H1 (cell line): ENCODE data around the gene SEMA3F. TPM values are rescaled to one million over a fixed set of nuclear protein-coding genes. Genes with fewer than 3 reads are reported as not detected.

Source experiments
- CTCF ChIA-PET: fragments of 300-600 bp; sonication (Branson Sonifier 250); formaldehyde crosslinking; loops from one replicate; lab custom pipeline; 2021; ENCODE audit not compliant: partially characterized antibody; lab: Charles Lee
- POLR2A ChIA-PET: fragments of 300-600 bp; sonication (Branson Sonifier 250); formaldehyde crosslinking; loops from one replicate; lab custom pipeline; 2021; ENCODE audit warnings: inconsistent platforms; ENCODE audit not compliant: partially characterized antibody; lab: Charles Lee
- DNase-seq, 2 experiments: peaks; one replicate each; pipeline versions ENCODE4 v3.0.0 to v3.0.0-alpha.2; 2010 to 2022; ENCODE audit warnings: low spot score in 2 of 2, low read depth in 1 of 2, mixed read lengths in 1 of 2
- FAIRE-seq: peaks from 2 replicates; lab custom pipeline; 2011; peaks lifted over from hg19 to GRCh38; lab: Jason Lieb, UNC
- H2AFZ ChIP-seq: 2 replicates; pipeline ENCODE4 v1.8.1; 2012; ENCODE audit warnings: low read length, inconsistent platforms
- H2AK5ac ChIP-seq: 2 replicates; pipeline ENCODE4 v1.6.1; 2013; ENCODE audit warnings: low read depth, low read length
- H2BK120ac ChIP-seq: replicated peaks from 2 replicates; pipeline ENCODE3; 2013; ENCODE audit warnings: low read depth, low read length, inconsistent platforms
- H2BK12ac ChIP-seq: 2 replicates; pipeline ENCODE4 v1.6.1; 2013; ENCODE audit warnings: low read depth, low read length
- H2BK15ac ChIP-seq: 2 replicates; pipeline ENCODE4 v1.6.1; 2013; ENCODE audit warnings: low read length
- H2BK20ac ChIP-seq: 2 replicates; pipeline ENCODE4 v1.6.1; 2013; ENCODE audit warnings: low read length
- H2BK5ac ChIP-seq: 2 replicates; pipeline ENCODE4 v1.6.1; 2013; ENCODE audit warnings: low read depth, low read length
- H3K14ac ChIP-seq: 2 replicates; pipeline ENCODE4 v1.6.1; 2013; ENCODE audit warnings: inconsistent platforms; ENCODE audit not compliant: insufficient read length
- H3K18ac ChIP-seq: 2 replicates; pipeline ENCODE4 v1.6.1; 2013; ENCODE audit warnings: low read length; ENCODE audit errors: extremely low read depth
- H3K23ac ChIP-seq: 2 replicates; pipeline ENCODE4 v1.6.1; 2013; ENCODE audit warnings: inconsistent platforms; ENCODE audit not compliant: insufficient read length
- H3K23me2 ChIP-seq: 2 replicates; pipeline ENCODE4 v1.6.1; 2013; ENCODE audit warnings: low read depth, low read length
- H3K27ac ChIP-seq: 2 replicates; pipeline ENCODE4 v1.6.1; 2011; ENCODE audit warnings: low read depth, low read length, inconsistent platforms
- H3K27me3 ChIP-seq, 4 experiments: replicated peaks in 1 of 4; 1 replicate in 1 of 4; 2 replicates in 3 of 4; pipeline versions ENCODE4 v1.6.1 to v1.8.1; 2011 to 2013; ENCODE audit warnings: low read length in 3 of 4, mild to moderate bottlenecking in 3 of 4, inconsistent platforms in 2 of 4, mixed read lengths in 2 of 4, moderate library complexity in 1 of 4; ENCODE audit not compliant: control insufficient read depth in 3 of 4, insufficient read depth in 3 of 4; ENCODE audit errors: extremely low read depth in 1 of 4
- H3K36me3 ChIP-seq, 4 experiments: 2 replicates each; pipeline versions ENCODE4 v1.6.1 to v1.8.1; 2011 to 2013; ENCODE audit warnings: mild to moderate bottlenecking in 4 of 4, low read length in 3 of 4, moderate library complexity in 2 of 4, control low read depth in 1 of 4, inconsistent platforms in 1 of 4; ENCODE audit not compliant: insufficient read depth in 4 of 4, control insufficient read depth in 2 of 4
- H3K4ac ChIP-seq: replicated peaks from 2 replicates; pipeline ENCODE3; 2013; ENCODE audit warnings: low read length, low read depth, mixed read lengths, inconsistent platforms; ENCODE audit not compliant: insufficient read length
- H3K4me1 ChIP-seq, 4 experiments: replicated peaks in 1 of 4; 1 replicate in 1 of 4; 2 replicates in 3 of 4; pipeline versions ENCODE4 v1.6.1 to v1.8.1; 2011 to 2013; ENCODE audit warnings: low read length in 3 of 4, inconsistent platforms in 2 of 4, mixed read lengths in 1 of 4; ENCODE audit not compliant: insufficient read depth in 4 of 4, control insufficient read depth in 3 of 4
- H3K4me2 ChIP-seq, 2 experiments: 2 replicates each; pipeline versions ENCODE4 v1.6.1 to v1.8.1; 2011 to 2013; ENCODE audit warnings: low read depth in 2 of 2, low read length in 2 of 2, control low read depth in 1 of 2, inconsistent platforms in 1 of 2, mild to moderate bottlenecking in 1 of 2; ENCODE audit not compliant: insufficient read depth in 1 of 2
- H3K4me3 ChIP-seq, 4 experiments: fragments of 200-600, 300-600 bp in 1 of 4; sonication (generic), shearing (Covaris generic), sonication (Bioruptor Twin) in 1 of 4; 2 replicates each; pipeline versions ENCODE4 v1.5.1 to v1.8.1; 2011 to 2016; ENCODE audit warnings: low read length in 4 of 4, low read depth in 3 of 4, control low read depth in 2 of 4, inconsistent platforms in 2 of 4, mild to moderate bottlenecking in 2 of 4, mixed read lengths in 1 of 4, moderate library complexity in 1 of 4; ENCODE audit not compliant: insufficient read depth in 2 of 4; ENCODE audit errors: extremely low read depth in 1 of 4
- H3K56ac ChIP-seq: replicated peaks from 2 replicates; pipeline ENCODE3; 2013; ENCODE audit warnings: low read depth, mild to moderate bottlenecking, mixed read lengths, low read length, inconsistent platforms; ENCODE audit not compliant: insufficient read length
- H3K79me1 ChIP-seq: 2 replicates; pipeline ENCODE4 v1.6.1; 2013; ENCODE audit warnings: low read depth, low read length, control low read depth
- H3K79me2 ChIP-seq, 2 experiments: 2 replicates each; pipeline versions ENCODE4 v1.6.1 to v1.8.1; 2012 to 2013; ENCODE audit warnings: low read length in 2 of 2, mild to moderate bottlenecking in 2 of 2, inconsistent platforms in 1 of 2; ENCODE audit not compliant: insufficient read depth in 2 of 2, control insufficient read depth in 1 of 2
- H3K9ac ChIP-seq, 4 experiments: replicated peaks in 1 of 4; 1 replicate in 1 of 4; 2 replicates in 3 of 4; pipeline versions ENCODE4 v1.6.1 to v1.8.1; 2011 to 2013; ENCODE audit warnings: low read depth in 3 of 4, low read length in 3 of 4, control low read depth in 2 of 4, mild to moderate bottlenecking in 2 of 4, moderate library complexity in 2 of 4, inconsistent platforms in 1 of 4; ENCODE audit errors: extremely low read depth in 1 of 4
- H3K9me3 ChIP-seq, 2 experiments: 2 replicates each; pipeline versions ENCODE4 v1.6.1 to v1.8.1; 2012 to 2013; ENCODE audit warnings: mild to moderate bottlenecking in 2 of 2, moderate library complexity in 2 of 2, control low read depth in 1 of 2, inconsistent platforms in 1 of 2, low read depth in 1 of 2, low read length in 1 of 2, mixed read lengths in 1 of 2; ENCODE audit not compliant: insufficient read depth in 2 of 2
- H4K20me1 ChIP-seq, 2 experiments: replicated peaks in 1 of 2; 2 replicates each; pipeline versions ENCODE3 to v1.8.1; 2011 to 2013; ENCODE audit warnings: inconsistent platforms in 2 of 2, low read length in 2 of 2, mild to moderate bottlenecking in 1 of 2; ENCODE audit not compliant: insufficient read depth in 2 of 2, control insufficient read depth in 1 of 2
- H4K5ac ChIP-seq: 2 replicates; pipeline ENCODE4 v1.6.1; 2013; ENCODE audit warnings: low read length, low read depth, mixed read lengths, inconsistent platforms; ENCODE audit not compliant: insufficient read length
- H4K8ac ChIP-seq: 2 replicates; pipeline ENCODE4 v1.8.0; 2013; ENCODE audit warnings: mild to moderate bottlenecking, moderate library complexity, low read length, inconsistent platforms; ENCODE audit not compliant: insufficient read depth; ENCODE audit errors: extremely low read depth
- H4K91ac ChIP-seq: replicated peaks from 2 replicates; pipeline ENCODE3; 2013; ENCODE audit warnings: low read length, mixed read lengths, inconsistent platforms; ENCODE audit not compliant: insufficient read length
- BCL11A ChIP-seq, 2 experiments: IDR thresholded peaks; one replicate each; pipeline ENCODE4 v1.6.1; 2011; ENCODE audit warnings: low read depth in 2 of 2, low read length in 2 of 2, mild to moderate bottlenecking in 2 of 2
- EZH2 ChIP-seq: fragments of 200-600 bp; sonication (generic); IDR thresholded peaks from 2 replicates; pipeline ENCODE4 v1.7.1; 2012; ENCODE audit warnings: low read depth, mild to moderate bottlenecking, moderate library complexity, low read length, inconsistent platforms; ENCODE audit not compliant: severe bottlenecking
- HDAC2 ChIP-seq, 2 experiments: fragments of 300-600 bp in 1 of 2; sonication (generic) in 1 of 2; IDR thresholded peaks; 2 replicates each; pipeline ENCODE4 v1.6.1; 2011 to 2012; ENCODE audit warnings: low read depth in 2 of 2, low read length in 2 of 2, mild to moderate bottlenecking in 2 of 2, moderate library complexity in 2 of 2, borderline replicate concordance in 1 of 2, inconsistent platforms in 1 of 2
- PHF8 ChIP-seq: fragments of 200-600 bp; sonication (generic); conservative IDR thresholded peaks from 2 replicates; pipeline ENCODE4 v1.7.1; 2012; ENCODE audit warnings: low read depth, mild to moderate bottlenecking, inconsistent platforms, low read length, moderate library complexity
- RAD21 ChIP-seq, 2 experiments: IDR thresholded peaks in 1 of 2; conservative IDR thresholded peaks in 1 of 2; 2 replicates each; pipeline ENCODE4 v1.6.1; 2011; ENCODE audit warnings: low read depth in 2 of 2, low read length in 2 of 2, improper control_type of control experiment in 1 of 2, inconsistent platforms in 1 of 2, mild to moderate bottlenecking in 1 of 2, moderate library complexity in 1 of 2
- RBBP5 ChIP-seq: IDR thresholded peaks from 2 replicates; pipeline ENCODE4 v1.7.1; 2012; ENCODE audit warnings: low read depth, mild to moderate bottlenecking, inconsistent platforms, low read length, moderate library complexity, borderline replicate concordance
- SIX5 ChIP-seq: IDR thresholded peaks from 2 replicates; pipeline ENCODE4 v1.6.1; 2011; ENCODE audit warnings: mild to moderate bottlenecking, low read depth, low read length
- TEAD4 ChIP-seq: IDR thresholded peaks from 2 replicates; pipeline ENCODE4 v1.6.1; 2012; ENCODE audit warnings: low read depth, low read length, inconsistent platforms, mixed read lengths
- WGBS, 2 experiments: shearing (Covaris generic) in 1 of 2; methylation state at CpG; one replicate each; pipeline versions ENCODE4 v1.1.6 to v1.1.7; 2013 to 2015; ENCODE audit warnings: low lambda C conversion rate in 2 of 2, mixed read lengths in 2 of 2, inconsistent platforms in 1 of 2, low coverage in 1 of 2, missing lambda C conversion rate in 1 of 2; ENCODE audit not compliant: insufficient replicate concordance in 2 of 2, insufficient coverage in 1 of 2, insufficient read length in 1 of 2; ENCODE audit errors: extremely low coverage in 1 of 2, missing lambda C conversion rate in 1 of 2; 5-methylcytosine and 5-hydroxymethylcytosine counted together
- polyA plus RNA-seq, 7 experiments: library from polyadenylated mRNA; depleted of rRNA in 3 of 7; stranded (reverse) in 5 of 7; unstranded in 2 of 7; fragments of >200 nt in 5 of 7; fragments of 200-250 nt in 2 of 7; gene quantifications; 1 replicate in 5 of 7; 2 replicates in 1 of 7; 4 replicates in 1 of 7; pipeline versions ENCODE4 v1.2.1 to v1.2.3, GENCODE V29; 2011 to 2013; ENCODE audit warnings: missing spikeins in 2 of 7, mixed read lengths in 2 of 7
- total RNA-seq: library from RNA; stranded (reverse); fragmentation: NEBNext Ultra II Directional; extraction: Animal tissue kit (Norgen Biotek cat#: 25700); gene quantifications from 2 replicates; pipeline ENCODE4 v1.2.1, GENCODE V29; 2021
- TF ChIP-seq, protein P1 (sequence below): IDR thresholded peaks from 2 replicates; pipeline ENCODE4 v1.6.1; 2012; ENCODE audit warnings: low read length, inconsistent platforms

The SEMA3F gene
- total and polyA plus RNA-seq, 2 of the 8 experiments (the other 6 are each of a cell fraction or from before 2014, with no cell fraction given), result 20.3 to 37.0 TPM

DNA sequence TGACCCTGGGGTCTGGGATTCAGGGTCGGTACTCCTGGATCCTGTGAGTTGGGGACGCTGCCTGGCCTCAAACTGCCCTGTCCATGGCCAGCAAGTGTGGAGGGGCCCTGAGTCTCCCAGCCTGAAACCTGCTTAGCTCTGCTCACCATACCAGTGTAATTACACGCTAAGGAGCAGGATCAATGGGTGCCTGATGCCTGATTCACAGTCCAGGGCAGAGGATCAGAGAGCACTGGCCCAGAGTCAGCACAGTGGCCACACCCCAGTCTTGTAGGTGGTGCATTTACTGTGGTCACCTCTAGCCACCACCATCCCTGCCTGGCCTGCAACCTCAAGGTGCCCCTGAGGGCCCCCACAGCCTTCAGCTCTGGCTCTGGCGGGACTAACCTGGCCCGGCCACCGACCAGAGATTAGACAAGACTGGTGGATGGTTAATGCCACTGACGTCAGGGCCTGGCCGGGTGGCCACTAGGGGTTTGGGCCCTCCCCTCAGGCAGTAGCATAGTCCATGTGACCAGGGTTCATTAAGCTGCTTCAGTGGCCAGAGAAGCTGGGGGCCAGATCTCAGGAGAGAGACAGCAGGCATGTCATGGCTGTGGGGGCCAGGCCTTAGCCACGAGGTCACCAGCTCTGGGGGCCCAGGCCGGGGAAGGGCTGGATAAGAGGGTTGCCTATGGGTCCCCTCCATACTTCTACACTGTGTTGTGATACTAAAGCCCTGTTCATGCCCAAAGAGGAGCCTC lies 46.6 kb downstream of the SEMA3F start:
- ChIA-PET CTCF (interaction anchor here (1.0 to 48.1 kb wide), 7 partner anchors 14 to 349 kb away, joined by 3 to 2149 read pairs (median 6); partner anchors contain the start of genes GNAI2, GNAT1, LSMEM2 and SEMA3B), POLR2A (interaction anchor here (0.7 to 1.6 kb wide), 5 partner anchors 10 to 114 kb away, joined by 3 to 5 read pairs (median 4); no protein-coding TSS in a partner anchor)
- FAIRE-seq (no peak), DNase-seq (no peak)
- no peak overlapping the region for H2AK5ac ChIP-seq
- H2BK5ac ChIP-seq, result no peak overlapping the region
- no peaks in the 10 kb centered on the region for H3K79me1 ChIP-seq
- no peak overlapping the region for H3K4me2 ChIP-seq
- H3K4me3 ChIP-seq, result no peak overlapping the region
- H3K23ac ChIP-seq, result no peak overlapping the region
- WGBS, 2 experiments, result 87% methylated on average over 10 of the region's 10 CpGs; no CpG with 5 or more reads in 1 of the 2 experiments
- H2BK120ac ChIP-seq, result no peak overlapping the region
- H4K20me1 ChIP-seq, result no peaks in the 10 kb centered on the region
- H3K9me3 ChIP-seq, result no peaks in the 10 kb centered on the region
- H2BK12ac ChIP-seq, result no peak overlapping the region
- peaks cover 1 to 21% (median 19%) of the 10 kb centered on the region in 4 experiments for H3K27me3 ChIP-seq
- peaks cover 6% of the 10 kb centered on the region for H3K23me2 ChIP-seq
- H2AFZ ChIP-seq, result no peak overlapping the region
- no peak overlapping the region for H4K8ac ChIP-seq
- H4K5ac ChIP-seq, result no peak overlapping the region
- no peak overlapping the region for H3K14ac ChIP-seq
- peak overlapping the region; percentile 35 for H4K91ac ChIP-seq
- no peak overlapping the region for H3K9ac ChIP-seq
- H3K27ac ChIP-seq, result no peak overlapping the region
- H2BK20ac ChIP-seq, result no peak overlapping the region
- H3K4ac ChIP-seq, result no peak overlapping the region
- no peaks in the 10 kb centered on the region for H3K36me3 ChIP-seq
- H3K79me2 ChIP-seq, result no peaks in the 10 kb centered on the region
- H3K4me1 ChIP-seq, result peaks cover 0 to 21% (median 8%) of the 10 kb centered on the region in 4 experiments; a peak in 6 of 7 replicates
- H2BK15ac ChIP-seq, result peak overlapping the region; percentile 40; the same call in 1 of the 2 replicates
- no peak overlapping the region for H3K18ac ChIP-seq
- H3K56ac ChIP-seq, result no peak overlapping the region
- TF ChIP-seq PHF8 (no peak), TEAD4 (no peak), RBBP5 (no peak), RAD21 (IDR thresholded peaks at IDR 0.05 in 1 of 2, conservative IDR thresholded peaks at IDR 0.05 in 1 of 2; ENCODE audit: low read depth in 2 of 2, low read length in 2 of 2) (no peak), EZH2 (no peak), HDAC2 (IDR thresholded peaks at IDR 0.05; ENCODE audit: borderline replicate concordance in 1 of 2, low read depth in 2 of 2, low read length in 2 of 2) (no peak), BCL11A (IDR thresholded peaks at IDR 0.05; ENCODE audit: low read depth in 2 of 2, low read length in 2 of 2) (no peak), SIX5 (no peak)
- TF ChIP-seq, protein P1, sequence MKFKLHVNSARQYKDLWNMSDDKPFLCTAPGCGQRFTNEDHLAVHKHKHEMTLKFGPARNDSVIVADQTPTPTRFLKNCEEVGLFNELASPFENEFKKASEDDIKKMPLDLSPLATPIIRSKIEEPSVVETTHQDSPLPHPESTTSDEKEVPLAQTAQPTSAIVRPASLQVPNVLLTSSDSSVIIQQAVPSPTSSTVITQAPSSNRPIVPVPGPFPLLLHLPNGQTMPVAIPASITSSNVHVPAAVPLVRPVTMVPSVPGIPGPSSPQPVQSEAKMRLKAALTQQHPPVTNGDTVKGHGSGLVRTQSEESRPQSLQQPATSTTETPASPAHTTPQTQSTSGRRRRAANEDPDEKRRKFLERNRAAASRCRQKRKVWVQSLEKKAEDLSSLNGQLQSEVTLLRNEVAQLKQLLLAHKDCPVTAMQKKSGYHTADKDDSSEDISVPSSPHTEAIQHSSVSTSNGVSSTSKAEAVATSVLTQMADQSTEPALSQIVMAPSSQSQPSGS, result no peak
